ENCODE data around the gene EGLN2.
"Not testable (repeated sequence)": the region's sequence is repeated elsewhere in the genome, so short reads cannot be mapped to it uniquely, and the experiment has no call there.

Gene EGLN2

DNA sequence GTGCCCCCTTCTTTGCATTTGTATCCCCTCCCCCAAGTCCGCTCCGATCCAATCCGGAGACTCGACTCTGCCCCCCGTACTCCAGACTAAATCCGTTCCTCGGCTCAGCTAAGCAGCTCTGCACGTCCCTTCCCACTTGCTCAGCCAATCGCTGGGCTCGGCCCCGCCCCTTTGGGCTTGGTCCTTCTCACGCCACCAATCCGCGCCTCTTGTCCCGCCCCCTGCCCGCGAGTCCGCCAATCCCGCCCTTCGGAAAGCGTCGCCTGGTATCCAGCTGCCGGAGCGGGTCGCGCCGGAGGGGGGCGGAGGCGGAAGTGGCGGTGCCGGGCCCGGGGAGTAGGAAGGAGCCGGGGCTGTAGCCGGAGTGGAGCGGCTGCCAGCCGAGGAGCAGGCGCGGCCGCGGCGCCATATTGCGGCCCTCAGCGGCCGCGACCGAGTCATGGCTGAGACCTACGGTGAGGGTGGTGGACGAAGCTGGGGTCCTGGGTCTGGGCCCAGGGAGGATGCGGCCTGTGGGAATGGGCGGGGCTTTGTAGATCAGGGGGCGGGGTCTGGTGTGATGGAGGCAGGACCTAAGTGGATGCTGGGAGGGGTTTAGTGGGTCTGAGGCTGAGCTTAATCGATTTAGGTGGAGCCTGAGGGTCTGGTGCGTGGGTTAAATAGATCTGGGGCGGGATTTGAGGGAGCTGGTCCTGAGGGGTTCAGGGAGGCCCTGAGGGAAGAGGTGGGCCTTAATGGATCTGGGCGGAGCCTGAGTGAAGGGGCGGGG is 20.9 kb upstream of the EGLN2 start, which contains the start of gene RAB4B:
Gene RAB4B (plus strand): TSS at position 311 of the 769 bp plus-strand sequence. CDS start 129 bp downstream, at position 440.
- H3K36me3 ChIP-seq (ENCODE audit: control insufficient read depth, insufficient read depth, low read length), result no peaks in the 10 kb centered on the region
- H3K4me1 ChIP-seq (ENCODE audit: control insufficient read depth, insufficient read depth, low read length), result peaks cover 4% of the 10 kb centered on the region
- no peaks in the 10 kb centered on the region for H3K27me3 ChIP-seq (ENCODE audit: control insufficient read depth, insufficient read depth, low read length)
- H3K4me3 ChIP-seq (ENCODE audit: low read depth, low read length), result peak within 1 kb of the TSS; percentile 97
- peak within 1 kb of the TSS; percentile 98 for H3K9ac ChIP-seq (ENCODE audit: low read depth, low read length)
- no peaks in the 10 kb centered on the region for H3K9me3 ChIP-seq (ENCODE audit: control insufficient read depth, insufficient read depth, low read length)

DNA sequence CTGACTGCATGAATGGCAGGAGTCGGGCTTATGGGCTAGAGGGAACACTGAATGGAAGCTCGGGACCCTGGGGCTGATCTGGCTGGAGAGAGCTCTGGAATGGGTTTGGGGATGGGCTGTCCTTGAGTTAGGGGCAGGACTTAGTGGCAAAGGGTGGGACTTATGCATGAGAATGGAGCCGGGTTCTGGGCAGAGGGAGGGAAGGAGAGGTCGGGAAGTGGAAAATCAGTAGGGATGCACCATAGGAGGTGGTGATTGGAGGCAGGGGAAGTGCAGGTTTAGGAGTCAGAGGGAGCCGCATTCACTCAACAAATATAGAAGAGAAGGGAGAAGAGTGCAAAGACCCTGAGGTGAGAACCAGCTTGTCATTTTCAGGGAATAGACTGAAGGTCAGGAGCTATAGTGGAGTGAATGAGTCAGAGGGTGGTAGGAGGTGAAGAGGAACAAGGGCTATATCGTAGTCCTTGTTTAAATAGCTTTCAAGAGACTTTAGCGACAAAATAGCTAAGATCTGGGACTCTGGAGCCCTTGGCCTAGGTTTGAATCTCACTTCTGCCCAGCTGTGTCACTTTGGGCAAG is 20.2 kb upstream of the EGLN2 start:
- Histone ChIP-seq H3K9ac (ENCODE audit: low read depth, low read length) (peak overlapping the region; percentile 79), H3K9me3 (ENCODE audit: control insufficient read depth, insufficient read depth, low read length) (no peaks in the 10 kb centered on the region), H3K27me3 (ENCODE audit: control insufficient read depth, insufficient read depth, low read length) (no peaks in the 10 kb centered on the region), H3K4me1 (ENCODE audit: control insufficient read depth, insufficient read depth, low read length) (peaks cover 4% of the 10 kb centered on the region), H3K36me3 (ENCODE audit: control insufficient read depth, insufficient read depth, low read length) (no peaks in the 10 kb centered on the region), H3K4me3 (ENCODE audit: low read depth, low read length) (peak overlapping the region; percentile 81)

DNA sequence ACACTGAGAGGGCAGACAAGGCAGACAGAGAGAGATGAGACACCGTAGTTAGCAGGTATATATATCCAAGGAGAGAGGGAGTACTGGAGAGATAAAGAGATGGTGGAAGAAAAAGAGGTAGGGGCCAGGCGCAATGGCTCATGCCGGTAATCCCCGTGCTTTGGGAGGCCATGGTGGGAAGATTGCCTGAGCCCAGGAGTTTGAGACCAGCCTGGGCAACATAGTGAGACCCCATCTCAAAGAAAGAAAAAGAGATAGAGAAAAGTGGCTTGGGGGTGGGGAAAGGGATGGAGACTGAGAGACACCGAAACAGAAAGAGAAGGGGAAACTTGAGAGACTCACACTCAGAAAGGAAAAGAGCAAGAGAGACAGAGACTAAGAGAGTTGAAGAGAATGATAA is 18.4 kb upstream of the EGLN2 start:
- Histone ChIP-seq H3K4me1 (ENCODE audit: control insufficient read depth, insufficient read depth, low read length) (peaks cover 4% of the 10 kb centered on the region), H3K36me3 (ENCODE audit: control insufficient read depth, insufficient read depth, low read length) (no peaks in the 10 kb centered on the region), H3K9ac (ENCODE audit: low read depth, low read length) (no peak overlapping the region), H3K9me3 (ENCODE audit: control insufficient read depth, insufficient read depth, low read length) (no peaks in the 10 kb centered on the region), H3K4me3 (ENCODE audit: low read depth, low read length) (no peak overlapping the region), H3K27me3 (ENCODE audit: control insufficient read depth, insufficient read depth, low read length) (no peaks in the 10 kb centered on the region)

DNA sequence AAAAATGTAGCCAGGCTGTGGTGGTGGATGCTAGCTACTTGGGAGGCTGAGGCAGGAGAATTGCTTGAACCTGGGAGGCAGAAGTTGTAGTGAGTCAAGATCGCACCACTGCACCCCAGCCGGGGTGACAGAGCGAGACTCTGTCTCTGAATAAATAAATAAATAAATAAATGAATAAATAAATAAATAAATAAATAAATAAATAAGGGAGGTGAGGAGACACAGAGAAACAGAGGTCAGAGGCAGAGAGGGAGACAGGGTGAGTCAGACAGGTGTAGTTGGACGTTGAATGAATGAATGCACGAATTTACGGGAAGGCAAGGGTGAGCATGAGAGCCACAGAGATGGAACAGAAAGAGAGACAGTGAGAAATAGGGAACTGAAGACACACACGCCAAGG is 17.9 kb upstream of the EGLN2 start:
- Histone ChIP-seq H3K9me3 (ENCODE audit: control insufficient read depth, insufficient read depth, low read length) (no peaks in the 10 kb centered on the region), H3K36me3 (ENCODE audit: control insufficient read depth, insufficient read depth, low read length) (no peaks in the 10 kb centered on the region), H3K4me3 (ENCODE audit: low read depth, low read length) (no peak overlapping the region), H3K4me1 (ENCODE audit: control insufficient read depth, insufficient read depth, low read length) (peaks cover 4% of the 10 kb centered on the region), H3K27me3 (ENCODE audit: control insufficient read depth, insufficient read depth, low read length) (no peaks in the 10 kb centered on the region), H3K9ac (ENCODE audit: low read depth, low read length) (no peak overlapping the region)

DNA sequence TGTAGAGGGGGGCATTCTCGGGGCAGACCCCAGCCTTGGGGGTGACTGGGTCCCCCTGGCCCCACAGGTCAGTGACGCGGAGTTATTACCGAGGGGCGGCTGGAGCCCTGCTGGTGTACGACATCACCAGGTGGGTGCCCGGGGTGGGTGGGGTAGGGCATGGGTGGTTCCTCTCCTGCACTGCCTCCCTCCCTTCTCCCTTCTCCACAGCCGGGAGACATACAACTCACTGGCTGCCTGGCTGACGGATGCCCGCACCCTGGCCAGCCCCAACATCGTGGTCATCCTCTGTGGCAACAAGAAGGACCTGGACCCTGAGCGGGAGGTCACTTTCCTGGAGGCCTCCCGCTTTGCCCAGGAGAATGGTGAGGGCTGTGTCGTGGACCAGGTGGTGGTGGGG is 15.3 kb upstream of the EGLN2 start:
- H3K27me3 ChIP-seq (ENCODE audit: control insufficient read depth, insufficient read depth, low read length), result no peaks in the 10 kb centered on the region
- no peaks in the 10 kb centered on the region for H3K9me3 ChIP-seq (ENCODE audit: control insufficient read depth, insufficient read depth, low read length)
- H3K4me1 ChIP-seq (ENCODE audit: control insufficient read depth, insufficient read depth, low read length), result no peaks in the 10 kb centered on the region
- H3K4me3 ChIP-seq (ENCODE audit: low read depth, low read length), result no peak overlapping the region
- no peaks in the 10 kb centered on the region for H3K36me3 ChIP-seq (ENCODE audit: control insufficient read depth, insufficient read depth, low read length)
- no peak overlapping the region for H3K9ac ChIP-seq (ENCODE audit: low read depth, low read length)

DNA sequence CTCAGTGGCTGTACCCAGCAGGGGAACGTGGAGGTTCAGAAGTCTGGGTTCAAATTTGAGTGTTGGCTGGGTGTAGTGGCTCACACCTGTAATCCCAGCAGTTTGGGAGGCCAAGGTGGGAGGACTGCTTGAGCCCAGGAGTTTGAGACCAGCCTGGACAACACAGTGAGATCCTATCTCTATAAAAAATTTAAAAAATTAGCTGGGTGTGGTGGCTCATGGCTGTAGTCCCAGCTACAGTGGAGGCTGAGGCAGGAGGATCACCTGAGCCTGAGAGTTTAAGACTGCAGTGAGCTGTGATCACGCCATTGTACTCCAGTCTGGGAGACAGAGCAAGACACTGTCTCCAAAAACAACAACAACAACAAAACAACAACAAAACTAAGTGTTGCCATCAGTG is 14.8 kb upstream of the EGLN2 start:
- H3K27me3 ChIP-seq (ENCODE audit: control insufficient read depth, insufficient read depth, low read length); H3K36me3 ChIP-seq (ENCODE audit: control insufficient read depth, insufficient read depth, low read length); H3K4me1 ChIP-seq (ENCODE audit: control insufficient read depth, insufficient read depth, low read length); H3K9ac ChIP-seq (ENCODE audit: low read depth, low read length); H3K4me3 ChIP-seq (ENCODE audit: low read depth, low read length); H3K9me3 ChIP-seq (ENCODE audit: control insufficient read depth, insufficient read depth, low read length): not testable (repeated sequence)

DNA sequence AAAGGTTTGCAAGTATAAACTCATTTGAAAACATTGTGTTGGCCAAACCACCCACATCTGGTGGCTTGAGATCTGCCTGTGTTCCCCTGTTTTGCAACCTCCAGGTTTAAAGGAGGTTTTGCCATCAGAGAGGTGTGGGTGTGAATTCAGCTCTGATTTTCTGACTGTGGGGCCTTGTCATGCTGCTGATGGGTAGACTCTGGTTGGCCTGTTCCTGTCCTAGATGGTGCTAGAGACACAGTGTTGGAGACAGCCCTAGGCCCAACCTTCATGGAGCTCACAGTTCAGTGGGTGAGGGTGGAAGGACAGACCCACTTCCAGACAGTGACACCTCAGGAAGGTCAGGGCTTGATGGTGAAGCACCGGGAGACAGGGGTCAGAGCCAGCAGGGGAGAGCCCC is 13.5 kb upstream of the EGLN2 start:
- Histone ChIP-seq H3K36me3 (ENCODE audit: control insufficient read depth, insufficient read depth, low read length) (no peaks in the 10 kb centered on the region), H3K27me3 (ENCODE audit: control insufficient read depth, insufficient read depth, low read length) (no peaks in the 10 kb centered on the region), H3K4me3 (ENCODE audit: low read depth, low read length) (no peak overlapping the region), H3K4me1 (ENCODE audit: control insufficient read depth, insufficient read depth, low read length) (no peaks in the 10 kb centered on the region), H3K9me3 (ENCODE audit: control insufficient read depth, insufficient read depth, low read length) (no peaks in the 10 kb centered on the region), H3K9ac (ENCODE audit: low read depth, low read length) (no peak overlapping the region)

DNA sequence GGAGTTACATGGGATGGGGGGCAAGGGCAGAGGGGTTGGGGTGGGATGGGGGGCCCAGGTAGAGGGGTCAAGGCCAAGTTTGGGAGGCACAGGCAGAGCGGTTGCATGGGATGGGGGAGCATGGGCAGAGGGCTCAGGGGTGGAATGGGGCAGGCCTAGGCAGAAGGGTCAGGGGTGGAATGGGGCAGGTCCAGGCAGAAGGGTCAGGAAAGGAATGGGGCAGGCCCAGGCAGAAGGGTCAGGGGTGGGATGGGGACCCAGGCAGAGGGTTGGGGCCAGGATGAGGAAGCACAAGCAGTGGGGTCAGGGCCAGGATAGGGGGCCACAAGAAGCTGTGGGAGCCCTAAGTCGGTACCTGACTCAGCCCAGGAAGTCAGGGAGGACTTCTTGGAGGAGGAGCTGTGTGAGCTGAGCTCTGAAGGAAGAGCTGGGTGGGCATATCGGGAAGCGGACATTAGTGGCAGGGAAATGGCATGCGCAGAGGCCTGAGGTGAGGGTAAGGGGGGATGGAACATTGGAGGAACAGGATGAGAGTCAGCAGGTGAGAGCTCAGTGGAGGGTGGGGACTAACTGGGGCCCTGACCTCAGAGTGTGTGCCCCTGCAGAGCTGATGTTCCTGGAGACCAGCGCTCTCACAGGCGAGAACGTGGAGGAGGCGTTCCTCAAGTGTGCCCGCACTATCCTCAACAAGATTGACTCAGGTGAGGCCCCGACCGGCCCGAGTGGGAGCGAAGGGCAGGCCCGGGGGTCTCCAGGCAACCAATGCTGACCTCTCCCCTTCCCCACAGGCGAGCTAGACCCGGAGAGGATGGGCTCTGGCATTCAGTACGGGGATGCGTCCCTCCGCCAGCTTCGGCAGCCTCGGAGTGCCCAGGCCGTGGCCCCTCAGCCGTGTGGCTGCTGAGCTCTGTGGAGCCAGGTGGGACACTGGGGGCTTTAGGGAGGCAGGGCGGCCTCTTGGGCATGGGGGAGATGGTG is 12.6 kb upstream of the EGLN2 start:
- peak overlapping the region; percentile 24 for H3K9ac ChIP-seq (ENCODE audit: low read depth, low read length)
- H3K27me3 ChIP-seq (ENCODE audit: control insufficient read depth, insufficient read depth, low read length), result no peaks in the 10 kb centered on the region
- H3K4me1 ChIP-seq (ENCODE audit: control insufficient read depth, insufficient read depth, low read length), result no peaks in the 10 kb centered on the region
- H3K4me3 ChIP-seq (ENCODE audit: low read depth, low read length), result no peak overlapping the region
- no peaks in the 10 kb centered on the region for H3K36me3 ChIP-seq (ENCODE audit: control insufficient read depth, insufficient read depth, low read length)
- no peaks in the 10 kb centered on the region for H3K9me3 ChIP-seq (ENCODE audit: control insufficient read depth, insufficient read depth, low read length)

DNA sequence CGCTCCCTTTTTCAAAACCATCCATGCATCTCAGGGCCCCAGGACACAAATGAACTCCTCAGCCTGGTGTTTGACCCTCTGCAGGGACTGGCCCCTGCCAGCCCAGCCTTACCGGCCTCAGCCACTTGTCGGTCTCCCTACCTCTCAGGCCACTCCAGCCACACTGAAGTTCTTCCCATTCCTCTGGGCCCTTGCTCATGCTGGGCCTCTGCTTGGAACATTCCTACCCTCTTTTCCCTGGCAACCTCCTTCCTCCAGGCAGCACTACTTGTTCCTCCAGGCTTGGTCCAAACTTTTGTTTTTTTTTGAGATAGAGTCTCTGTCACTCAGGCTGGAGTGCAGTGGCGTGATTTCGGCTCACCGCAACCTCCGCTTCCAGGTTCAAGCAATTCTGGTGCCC is 7.6 kb upstream of the EGLN2 start:
- Histone ChIP-seq H3K4me1 (ENCODE audit: control insufficient read depth, insufficient read depth, low read length) (no peaks in the 10 kb centered on the region), H3K27me3 (ENCODE audit: control insufficient read depth, insufficient read depth, low read length) (no peaks in the 10 kb centered on the region), H3K9me3 (ENCODE audit: control insufficient read depth, insufficient read depth, low read length) (no peaks in the 10 kb centered on the region), H3K9ac (ENCODE audit: low read depth, low read length) (no peak overlapping the region), H3K4me3 (ENCODE audit: low read depth, low read length) (no peak overlapping the region), H3K36me3 (ENCODE audit: control insufficient read depth, insufficient read depth, low read length) (no peaks in the 10 kb centered on the region)

DNA sequence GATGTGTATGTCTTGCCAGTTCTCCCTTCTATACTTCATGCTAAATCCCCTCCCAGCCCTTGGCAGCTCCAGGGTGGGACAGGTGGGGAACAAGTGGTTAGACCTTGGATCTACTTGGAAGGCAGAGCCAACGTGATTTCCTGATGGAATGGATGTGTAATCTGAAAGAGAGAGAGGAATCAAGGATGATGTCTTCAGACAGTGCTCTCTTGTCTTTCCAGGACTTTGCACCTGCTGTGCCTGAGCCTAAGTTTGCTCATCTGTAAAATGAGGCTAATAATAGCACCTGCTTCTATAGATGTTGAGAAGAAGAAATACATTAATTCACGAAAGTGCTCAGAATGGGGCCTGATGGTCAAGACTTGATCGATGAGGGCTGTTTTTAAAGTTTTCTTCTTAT is 7.0 kb upstream of the EGLN2 start:
- no peaks in the 10 kb centered on the region for H3K27me3 ChIP-seq (ENCODE audit: control insufficient read depth, insufficient read depth, low read length)
- no peak overlapping the region for H3K9ac ChIP-seq (ENCODE audit: low read depth, low read length)
- H3K4me1 ChIP-seq (ENCODE audit: control insufficient read depth, insufficient read depth, low read length), result no peaks in the 10 kb centered on the region
- no peak overlapping the region for H3K4me3 ChIP-seq (ENCODE audit: low read depth, low read length)
- no peaks in the 10 kb centered on the region for H3K9me3 ChIP-seq (ENCODE audit: control insufficient read depth, insufficient read depth, low read length)
- H3K36me3 ChIP-seq (ENCODE audit: control insufficient read depth, insufficient read depth, low read length), result no peaks in the 10 kb centered on the region

DNA sequence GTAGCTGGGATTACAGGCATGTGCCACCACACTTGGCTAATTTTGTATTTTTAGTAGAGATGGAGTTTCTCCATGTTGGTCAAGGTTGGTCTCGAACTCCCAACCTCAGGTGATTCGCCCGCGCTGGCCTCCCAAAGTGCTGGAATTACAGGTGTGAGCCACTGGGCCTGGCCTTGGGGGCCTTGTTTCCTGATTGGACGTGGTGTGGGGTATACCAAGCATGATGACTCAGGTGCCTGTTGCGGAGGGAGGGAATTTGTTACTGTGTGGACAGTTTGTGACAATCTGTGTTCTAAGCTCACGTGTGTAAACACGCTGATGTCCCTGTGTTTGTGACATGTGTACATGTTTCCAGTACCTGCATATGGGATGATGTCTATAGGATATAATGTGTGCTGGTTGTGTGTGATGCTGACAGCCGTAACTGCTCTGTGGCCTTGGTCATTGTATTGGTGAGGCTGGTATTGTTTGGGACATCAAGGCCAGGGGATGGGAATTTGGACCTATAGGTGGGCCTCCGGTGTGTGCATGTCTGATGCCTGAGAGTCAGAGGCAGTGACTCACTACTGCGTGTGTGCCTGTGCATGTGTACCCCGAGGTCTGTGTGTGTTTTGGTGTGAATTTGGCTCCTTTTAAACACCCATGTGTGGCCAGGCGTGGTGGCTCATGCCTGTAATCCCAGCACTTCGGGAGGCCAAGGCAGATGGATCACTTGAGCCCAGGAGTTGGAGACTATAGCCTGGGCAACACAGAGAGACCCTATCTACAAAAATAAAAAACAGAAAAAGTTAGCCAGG is 1.6 kb upstream of the EGLN2 start:
- H3K4me1 ChIP-seq (ENCODE audit: control insufficient read depth, insufficient read depth, low read length), result peaks cover 4% of the 10 kb centered on the region

More for the DNA sequence above, 1.6 kb upstream of the EGLN2 start:
- Histone ChIP-seq H3K36me3 (ENCODE audit: control insufficient read depth, insufficient read depth, low read length) (peaks cover 18% of the 10 kb centered on the region), H3K4me3 (ENCODE audit: low read depth, low read length) (no peak overlapping the region), H3K27me3 (ENCODE audit: control insufficient read depth, insufficient read depth, low read length) (no peaks in the 10 kb centered on the region), H3K9me3 (ENCODE audit: control insufficient read depth, insufficient read depth, low read length) (no peaks in the 10 kb centered on the region), H3K9ac (ENCODE audit: low read depth, low read length) (no peak overlapping the region)
